ENCODE data around the gene TADA1.

- TF ChIP-seq CTCF (IDR thresholded peaks at IDR 0.05) (no peak), POLR2A (IDR thresholded peaks at IDR 0.05) (no peak)
Measured at GRCh38 chr1:166918088-166918955, 42.3 kb upstream of the TADA1 start.
